HepG2 (cell line): ENCODE measurements around the gene RABEPK. TPM values are rescaled to one million over a fixed set of nuclear protein-coding genes. Genes with fewer than 3 reads are reported as not detected.

Experiments used
- BCL6 ChIP-seq: IDR thresholded peaks from 2 replicates; pipeline ENCODE4 v1.6.1; 2016; ENCODE audit warnings: missing genetic modification reagents, missing compliant biosample characterization
- CHCHD3 ChIP-seq: sonication (generic); formaldehyde crosslinking; IDR thresholded peaks from 2 replicates; pipeline ENCODE4 v1.8.0; 2022; ENCODE audit warnings: mild to moderate bottlenecking, missing genetic modification reagents, moderate library complexity
- DMAP1 ChIP-seq: IDR thresholded peaks from 2 replicates; pipeline ENCODE4 v1.6.1; 2016
- HES4 ChIP-seq: sonication (generic); formaldehyde crosslinking; IDR thresholded peaks from 2 replicates; pipeline ENCODE4 v1.9.0; 2021; ENCODE audit warnings: mild to moderate bottlenecking, missing genetic modification reagents, borderline replicate concordance
- KLF12 ChIP-seq: sonication (generic); formaldehyde crosslinking; IDR thresholded peaks from 2 replicates; pipeline ENCODE4 v1.4.0; 2020; ENCODE audit warnings: missing genetic modification reagents, borderline replicate concordance
- NFIB ChIP-seq: sonication (generic); formaldehyde crosslinking; IDR thresholded peaks from 2 replicates; pipeline ENCODE4 v1.9.0; 2021; ENCODE audit warnings: missing genetic modification reagents, mild to moderate bottlenecking, borderline replicate concordance
- TEAD3 ChIP-seq: optimal IDR thresholded peaks from 2 replicates; pipeline ENCODE3; 2016; ENCODE audit warnings: borderline replicate concordance
- YEATS2 ChIP-seq: sonication (generic); formaldehyde crosslinking; IDR thresholded peaks from 2 replicates; pipeline ENCODE4 v1.4.0; 2020; ENCODE audit warnings: missing genetic modification reagents, borderline replicate concordance
- YY1 ChIP-seq: IDR thresholded peaks from 2 replicates; pipeline ENCODE4 v1.6.1; 2011; ENCODE audit warnings: low read length, low read depth, moderate library complexity, mild to moderate bottlenecking; ENCODE audit not compliant: insufficient read depth, insufficient replicate concordance
- ZFX ChIP-seq: sonication (generic); formaldehyde crosslinking; IDR thresholded peaks from 2 replicates; pipeline ENCODE4 v1.4.0; 2020; ENCODE audit warnings: mild to moderate bottlenecking, low read depth, missing genetic modification reagents, moderate library complexity
- ZMYM2 ChIP-seq: sonication (generic); formaldehyde crosslinking; IDR thresholded peaks from 2 replicates; pipeline ENCODE4 v1.8.0; 2022; ENCODE audit warnings: mild to moderate bottlenecking, missing genetic modification reagents
- ZNF451 ChIP-seq: sonication (generic); formaldehyde crosslinking; IDR thresholded peaks from 2 replicates; pipeline ENCODE4 v1.5.0; 2020; ENCODE audit warnings: mild to moderate bottlenecking, missing genetic modification reagents
- ZNF496 ChIP-seq: sonication (generic); formaldehyde crosslinking; IDR thresholded peaks from 2 replicates; pipeline ENCODE4 v1.8.1; 2023; ENCODE audit warnings: mild to moderate bottlenecking, moderate library complexity, missing genetic modification reagents; ENCODE audit not compliant: insufficient replicate concordance
- ZNF598 ChIP-seq: sonication (generic); formaldehyde crosslinking; IDR thresholded peaks from 2 replicates; pipeline ENCODE4 v1.5.1; 2020; ENCODE audit warnings: mild to moderate bottlenecking, missing genetic modification reagents, borderline replicate concordance
- ZNF644 ChIP-seq: IDR thresholded peaks from 2 replicates; pipeline ENCODE4 v1.6.1; 2016; ENCODE audit warnings: low read depth
- polyA plus RNA-seq, 8 experiments: library from polyadenylated mRNA; depleted of rRNA in 3 of 8; stranded (reverse) in 7 of 8; unstranded in 1 of 8; fragments of >200 nt; fragmentation: Illumina TruSeq in 4 of 8; extraction: Trizol in 4 of 8; gene quantifications; 2 replicates each; pipeline versions ENCODE4 v1.2.1 to v1.2.3, GENCODE V29; 2011 to 2016; ENCODE audit warnings: low read depth in 4 of 8, missing spikeins in 1 of 8, mixed read lengths in 1 of 8; ENCODE audit not compliant: insufficient read depth in 1 of 8
- total RNA-seq, 5 experiments: library from RNA; depleted of rRNA; stranded (reverse); fragments of >200 nt; fragmentation: Illumina TruSeq; extraction: Trizol; gene quantifications; 2 replicates each; pipeline ENCODE4 v1.2.3, GENCODE V29; 2016; ENCODE audit warnings: low read depth in 1 of 5
- TF ChIP-seq, protein P1 (sequence below): sonication (generic); formaldehyde crosslinking; IDR thresholded peaks from 2 replicates; pipeline ENCODE4 v1.4.0; 2020; ENCODE audit warnings: missing genetic modification reagents
- TF ChIP-seq, protein P2 (sequence below): sonication (generic); formaldehyde crosslinking; IDR thresholded peaks from 2 replicates; pipeline ENCODE4 v1.9.0; 2021; ENCODE audit warnings: missing genetic modification reagents, mild to moderate bottlenecking, borderline replicate concordance
- TF ChIP-seq, protein P3 (sequence below): sonication (generic); formaldehyde crosslinking; IDR thresholded peaks from 2 replicates; pipeline ENCODE4 v1.9.0; 2021; ENCODE audit warnings: missing genetic modification reagents, mild to moderate bottlenecking, borderline replicate concordance
- TF ChIP-seq, protein P4 (sequence below): sonication (generic); formaldehyde crosslinking; IDR thresholded peaks from 2 replicates; pipeline ENCODE4 v1.4.0; 2020; ENCODE audit warnings: missing genetic modification reagents, mild to moderate bottlenecking, borderline replicate concordance
- TF ChIP-seq, protein P5 (sequence below): IDR thresholded peaks from 2 replicates; pipeline ENCODE4 v1.6.1; 2016; ENCODE audit warnings: low read depth, borderline replicate concordance

RABEPK gene
- total and polyA plus RNA-seq, 2 of the 13 experiments (the other 11 are each of a cell fraction or from before 2014, with no cell fraction given), result 75.5 to 90.0 TPM

DNA sequence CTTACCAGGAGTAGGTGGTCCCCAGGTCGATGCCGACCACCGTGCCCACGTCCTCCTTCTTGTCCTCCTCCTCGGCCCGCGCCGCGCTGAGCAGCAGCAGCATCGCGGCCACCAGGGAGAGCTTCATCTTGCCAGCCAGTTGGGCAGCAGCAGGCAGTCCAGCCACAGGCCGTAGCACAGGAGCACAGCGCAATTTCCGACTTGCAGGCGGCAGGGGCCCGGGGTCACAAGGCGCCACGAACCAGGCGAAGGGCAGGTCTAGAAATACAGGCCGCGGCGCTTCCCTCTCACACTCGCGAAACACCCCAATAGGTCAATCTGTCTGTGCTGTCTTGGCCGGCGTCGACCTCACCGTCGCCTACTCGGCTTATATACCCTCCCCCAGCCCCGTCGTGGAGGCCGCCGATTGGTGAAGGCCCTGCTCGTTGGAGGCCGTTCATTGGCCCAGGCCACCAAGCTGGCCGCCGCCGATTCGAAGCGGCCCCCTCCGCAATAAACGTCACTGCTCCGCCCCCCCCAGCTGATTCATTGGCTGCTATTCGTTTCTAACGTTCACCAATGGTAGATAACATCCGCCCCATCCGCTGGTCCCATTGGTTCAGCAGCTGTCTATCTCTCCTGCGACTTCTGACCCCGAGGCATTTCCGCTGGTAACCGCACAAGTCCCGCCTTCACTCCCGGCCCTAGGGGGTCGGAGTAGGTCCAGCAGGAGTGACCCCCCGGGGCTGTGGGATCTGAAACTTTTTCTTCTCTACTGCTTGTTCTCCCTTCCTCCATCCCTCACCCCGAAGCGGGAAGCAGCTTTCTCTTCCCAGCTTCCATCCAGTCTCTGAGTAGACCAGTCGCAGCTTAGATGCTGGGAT is 40.9 kb downstream of the RABEPK start, which contains the start of gene HSPA5 (continued):
- TF ChIP-seq, protein P1, sequence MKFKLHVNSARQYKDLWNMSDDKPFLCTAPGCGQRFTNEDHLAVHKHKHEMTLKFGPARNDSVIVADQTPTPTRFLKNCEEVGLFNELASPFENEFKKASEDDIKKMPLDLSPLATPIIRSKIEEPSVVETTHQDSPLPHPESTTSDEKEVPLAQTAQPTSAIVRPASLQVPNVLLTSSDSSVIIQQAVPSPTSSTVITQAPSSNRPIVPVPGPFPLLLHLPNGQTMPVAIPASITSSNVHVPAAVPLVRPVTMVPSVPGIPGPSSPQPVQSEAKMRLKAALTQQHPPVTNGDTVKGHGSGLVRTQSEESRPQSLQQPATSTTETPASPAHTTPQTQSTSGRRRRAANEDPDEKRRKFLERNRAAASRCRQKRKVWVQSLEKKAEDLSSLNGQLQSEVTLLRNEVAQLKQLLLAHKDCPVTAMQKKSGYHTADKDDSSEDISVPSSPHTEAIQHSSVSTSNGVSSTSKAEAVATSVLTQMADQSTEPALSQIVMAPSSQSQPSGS (CRISPR knock-in tag), result peak; percentile 34; the same call in 1 of the 2 replicates
- TF ChIP-seq YY1 (peak; percentile 43), HES4 (peak; percentile 68; the same call in 1 of the 2 replicates), ZMYM2 (CRISPR knock-in tag) (no peak), ZNF644 (CRISPR knock-in tag) (no peak), YEATS2 (CRISPR knock-in tag) (peak; percentile 68; the same call in 1 of the 2 replicates), ZNF598 (CRISPR knock-in tag) (0 out of 2 replicates have a peak, but pooled peaks have one; percentile 18), ZNF496 (no peak), NFIB (CRISPR knock-in tag) (no peak), ZNF451 (CRISPR knock-in tag) (0 out of 2 replicates have a peak, but pooled peaks have one; percentile 26), CHCHD3 (CRISPR knock-in tag) (no peak), ZFX (peak; percentile 98), KLF12 (CRISPR knock-in tag) (no peak), TEAD3 (CRISPR knock-in tag) (peak; percentile 6), BCL6 (peak; percentile 51; the same call in 1 of the 2 replicates), DMAP1 (CRISPR knock-in tag) (peak; percentile 96)
- TF ChIP-seq, protein P2, sequence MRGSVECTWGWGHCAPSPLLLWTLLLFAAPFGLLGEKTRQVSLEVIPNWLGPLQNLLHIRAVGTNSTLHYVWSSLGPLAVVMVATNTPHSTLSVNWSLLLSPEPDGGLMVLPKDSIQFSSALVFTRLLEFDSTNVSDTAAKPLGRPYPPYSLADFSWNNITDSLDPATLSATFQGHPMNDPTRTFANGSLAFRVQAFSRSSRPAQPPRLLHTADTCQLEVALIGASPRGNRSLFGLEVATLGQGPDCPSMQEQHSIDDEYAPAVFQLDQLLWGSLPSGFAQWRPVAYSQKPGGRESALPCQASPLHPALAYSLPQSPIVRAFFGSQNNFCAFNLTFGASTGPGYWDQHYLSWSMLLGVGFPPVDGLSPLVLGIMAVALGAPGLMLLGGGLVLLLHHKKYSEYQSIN, result no peak
- TF ChIP-seq, protein P3, sequence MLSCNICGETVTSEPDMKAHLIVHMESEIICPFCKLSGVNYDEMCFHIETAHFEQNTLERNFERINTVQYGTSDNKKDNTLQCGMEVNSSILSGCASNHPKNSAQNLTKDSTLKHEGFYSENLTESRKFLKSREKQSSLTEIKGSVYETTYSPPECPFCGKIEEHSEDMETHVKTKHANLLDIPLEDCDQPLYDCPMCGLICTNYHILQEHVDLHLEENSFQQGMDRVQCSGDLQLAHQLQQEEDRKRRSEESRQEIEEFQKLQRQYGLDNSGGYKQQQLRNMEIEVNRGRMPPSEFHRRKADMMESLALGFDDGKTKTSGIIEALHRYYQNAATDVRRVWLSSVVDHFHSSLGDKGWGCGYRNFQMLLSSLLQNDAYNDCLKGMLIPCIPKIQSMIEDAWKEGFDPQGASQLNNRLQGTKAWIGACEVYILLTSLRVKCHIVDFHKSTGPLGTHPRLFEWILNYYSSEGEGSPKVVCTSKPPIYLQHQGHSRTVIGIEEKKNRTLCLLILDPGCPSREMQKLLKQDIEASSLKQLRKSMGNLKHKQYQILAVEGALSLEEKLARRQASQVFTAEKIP (CRISPR knock-in tag), result no peak
- TF ChIP-seq, protein P4, sequence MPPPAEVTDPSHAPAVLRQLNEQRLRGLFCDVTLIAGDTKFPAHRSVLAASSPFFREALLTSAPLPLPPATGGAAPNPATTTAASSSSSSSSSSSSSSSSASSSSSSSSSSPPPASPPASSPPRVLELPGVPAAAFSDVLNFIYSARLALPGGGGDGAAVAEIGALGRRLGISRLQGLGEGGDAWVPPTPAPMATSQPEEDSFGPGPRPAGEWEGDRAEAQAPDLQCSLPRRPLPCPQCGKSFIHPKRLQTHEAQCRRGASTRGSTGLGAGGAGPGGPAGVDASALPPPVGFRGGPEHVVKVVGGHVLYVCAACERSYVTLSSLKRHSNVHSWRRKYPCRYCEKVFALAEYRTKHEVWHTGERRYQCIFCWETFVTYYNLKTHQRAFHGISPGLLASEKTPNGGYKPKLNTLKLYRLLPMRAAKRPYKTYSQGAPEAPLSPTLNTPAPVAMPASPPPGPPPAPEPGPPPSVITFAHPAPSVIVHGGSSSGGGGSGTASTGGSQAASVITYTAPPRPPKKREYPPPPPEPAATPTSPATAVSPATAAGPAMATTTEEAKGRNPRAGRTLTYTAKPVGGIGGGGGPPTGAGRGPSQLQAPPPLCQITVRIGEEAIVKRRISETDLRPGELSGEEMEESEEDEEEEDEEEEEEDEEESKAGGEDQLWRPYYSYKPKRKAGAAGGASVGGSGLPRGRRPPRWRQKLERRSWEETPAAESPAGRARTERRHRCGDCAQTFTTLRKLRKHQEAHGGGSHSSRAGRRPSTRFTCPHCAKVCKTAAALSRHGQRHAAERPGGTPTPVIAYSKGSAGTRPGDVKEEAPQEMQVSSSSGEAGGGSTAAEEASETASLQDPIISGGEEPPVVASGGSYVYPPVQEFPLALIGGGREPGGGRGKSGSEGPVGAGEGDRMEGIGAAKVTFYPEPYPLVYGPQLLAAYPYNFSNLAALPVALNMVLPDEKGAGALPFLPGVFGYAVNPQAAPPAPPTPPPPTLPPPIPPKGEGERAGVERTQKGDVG (CRISPR knock-in tag), result no peak
- TF ChIP-seq, protein P5, sequence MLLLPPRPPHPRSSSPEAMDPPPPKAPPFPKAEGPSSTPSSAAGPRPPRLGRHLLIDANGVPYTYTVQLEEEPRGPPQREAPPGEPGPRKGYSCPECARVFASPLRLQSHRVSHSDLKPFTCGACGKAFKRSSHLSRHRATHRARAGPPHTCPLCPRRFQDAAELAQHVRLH (CRISPR knock-in tag), result peak; percentile 91
